ENCODE results near the gene OR5B2. TPM values are rescaled to one million over a fixed set of nuclear protein-coding genes. Genes with fewer than 3 reads are reported as not detected.

The OR5B2 gene
- total RNA-seq, 3 donors from 2014 or later: not detected

GRCh38 chr11:58390551-58391063 lies 37.3 kb downstream of the OR5B2 start:
- intact Hi-C loops (cut with DNase I, micrococcal nuclease): no loop called here
- ATAC-seq: no peak
- DNase-seq: peak in 1 of 3 donors; percentile 39
- Histone ChIP-seq H3K9me3 (no peaks in the 10 kb centered on the region), H3K36me3 (ENCODE audit: low read depth) (no peaks in the 10 kb centered on the region), H3K4me1 (ENCODE audit: low read depth) (no peaks in the 10 kb centered on the region), H3K4me3 (no peak overlapping the region)
- no peak for TF ChIP-seq CTCF (IDR thresholded peaks at IDR 0.05)

Other genes with a start within 250 kb of the OR5B2 start
- not detected for gene OR9Q2, start 239.1 kb downstream of the OR5B2 start, total RNA-seq
- not detected for gene OR1S2, start 224.0 kb downstream of the OR5B2 start, total RNA-seq
- gene OR1S1, start 215.4 kb downstream of the OR5B2 start, total RNA-seq: not detected
- gene OR10Q1, start 199.2 kb downstream of the OR5B2 start, total RNA-seq: not detected
- not detected for gene OR10W1, start 159.9 kb downstream of the OR5B2 start, total RNA-seq
- not detected for gene OR5B17, start 69.1 kb downstream of the OR5B2 start, total RNA-seq
- gene OR5B3, start 21.2 kb downstream of the OR5B2 start, total RNA-seq: not detected
- gene OR5B12, start 14.1 kb upstream of the OR5B2 start, total RNA-seq: not detected
- gene OR5B21, start 80.0 kb upstream of the OR5B2 start, total RNA-seq: not detected
- gene LPXN, start 147.7 kb upstream of the OR5B2 start, total RNA-seq: 10 to 100 TPM; 10.7 to 20.1 (median 12.7) TPM
- gene ZFP91, start 150.9 kb upstream of the OR5B2 start, total RNA-seq: 10 to 100 TPM; 70.0 to 93.9 (median 75.3) TPM
- 1 to 10 TPM; 2.0 to 2.6 (median 2.5) TPM for gene CNTF, start 194.5 kb upstream of the OR5B2 start, total RNA-seq

Data from mucosa of descending colon (tissue), 3 donors.